ENCODE measurements around the gene NCAPD2.

NCAPD2 gene

GRCh38 chr12:6534945-6535696 lies 41.2 kb downstream of the NCAPD2 start:
- DNase-seq (ENCODE audit: low read depth): peak; percentile 60

- no peak for DNase-seq (ENCODE audit: low read depth)
Observed at GRCh38 chr12:6535697-6535946, 41.7 kb downstream of the NCAPD2 start.

- DNase-seq (ENCODE audit: low read depth): no peak
Observed at GRCh38 chr12:6535960-6536847, 42.3 kb downstream of the NCAPD2 start.

GRCh38 chr12:6536894-6537579 lies 43.1 kb downstream of the NCAPD2 start:
- no peak for DNase-seq (ENCODE audit: low read depth)

- peak; percentile 82 for DNase-seq (ENCODE audit: low read depth)
Observed at GRCh38 chr12:6537580-6538419, 43.9 kb downstream of the NCAPD2 start.

- no peak for DNase-seq (ENCODE audit: low read depth)
Observed at GRCh38 chr12:6538420-6539313, 44.8 kb downstream of the NCAPD2 start.

GRCh38 chr12:6539314-6539682 lies 45.4 kb downstream of the NCAPD2 start:
- DNase-seq (ENCODE audit: low read depth): no peak

- no peak for DNase-seq (ENCODE audit: low read depth)
Observed at GRCh38 chr12:6539707-6540134, 45.8 kb downstream of the NCAPD2 start.

GRCh38 chr12:6540181-6540877 lies 46.4 kb downstream of the NCAPD2 start:
- DNase-seq (ENCODE audit: low read depth): no peak

GRCh38 chr12:6541371-6542165 lies 47.7 kb downstream of the NCAPD2 start:
- DNase-seq (ENCODE audit: low read depth): no peak

- DNase-seq (ENCODE audit: low read depth): no peak
Observed at GRCh38 chr12:6542209-6543009, 48.5 kb downstream of the NCAPD2 start.

GRCh38 chr12:6546016-6546415 lies 52.1 kb downstream of the NCAPD2 start:
- DNase-seq (ENCODE audit: low read depth): no peak

- DNase-seq (ENCODE audit: low read depth): no peak
Observed at GRCh38 chr12:6547566-6547965, 53.7 kb downstream of the NCAPD2 start.

GRCh38 chr12:6547987-6548386 lies 54.1 kb downstream of the NCAPD2 start:
- no peak for DNase-seq (ENCODE audit: low read depth)

GRCh38 chr12:6548556-6548955 lies 54.7 kb downstream of the NCAPD2 start:
- DNase-seq (ENCODE audit: low read depth): no peak

GRCh38 chr12:6548966-6549683 lies 55.2 kb downstream of the NCAPD2 start:
- no peak for DNase-seq (ENCODE audit: low read depth)

- no peak for DNase-seq (ENCODE audit: low read depth)
Observed at GRCh38 chr12:6549684-6550151, 55.8 kb downstream of the NCAPD2 start.

Data from activated T-cell treated with anti-CD3 and anti-CD28 coated beads for 1 hour (primary cell).